GM19238 (cell line): ENCODE measurements around the gene CCDC112.
"Not testable (repeated sequence)": the region's sequence is repeated elsewhere in the genome, so short reads cannot be mapped to it uniquely, and the experiment has no call there.

ENCODE experiments used
- DNase-seq: peaks from one replicate; pipeline ENCODE4 v3.0.0; 2011; ENCODE audit warnings: low spot score; ENCODE audit not compliant: insufficient read length

The CCDC112 gene

DNA sequence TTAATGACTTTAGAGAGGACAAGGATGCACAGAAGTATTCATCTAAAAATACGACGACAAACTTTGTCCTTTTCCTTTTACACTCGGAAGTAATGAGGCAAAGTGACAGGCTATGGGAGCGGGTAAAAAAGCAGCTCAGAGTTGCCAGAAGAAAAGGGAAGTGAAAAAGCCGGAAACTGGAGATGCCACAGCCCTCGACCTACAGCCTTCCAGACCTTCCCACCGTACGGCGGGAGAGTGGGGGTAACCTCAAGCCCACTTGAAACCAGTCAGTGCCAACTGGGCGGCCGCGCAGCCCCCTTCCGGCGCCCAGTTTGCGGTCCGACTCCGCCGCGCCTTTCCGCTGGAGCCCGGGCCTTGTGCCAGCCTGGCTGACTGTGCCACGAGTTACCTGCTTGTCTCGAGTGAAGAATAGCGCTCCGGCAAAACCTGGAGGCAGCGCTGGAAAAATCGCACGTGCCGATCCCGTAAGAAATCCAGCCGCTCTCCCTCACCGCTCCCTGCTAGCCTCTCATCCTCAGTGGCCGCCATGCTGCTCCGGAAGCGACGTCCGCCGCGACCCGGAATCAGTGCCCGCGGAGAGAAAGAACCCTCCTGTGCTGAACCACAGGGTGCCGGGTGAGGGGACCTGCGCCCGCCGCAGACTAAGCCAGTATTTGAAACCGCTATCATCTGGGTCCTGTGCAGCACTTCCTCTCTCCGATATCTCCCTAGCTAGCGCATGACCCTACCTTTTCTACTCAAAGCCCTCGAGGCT is 34.0 kb downstream of the CCDC112 start, which contains the start of gene PGGT1B:
Gene PGGT1B (minus strand): TSS at position 557 of the 757 bp plus-strand sequence. CDS start 26 bp downstream, at position 531.
- DNase-seq, result peak; percentile 54

DNA sequence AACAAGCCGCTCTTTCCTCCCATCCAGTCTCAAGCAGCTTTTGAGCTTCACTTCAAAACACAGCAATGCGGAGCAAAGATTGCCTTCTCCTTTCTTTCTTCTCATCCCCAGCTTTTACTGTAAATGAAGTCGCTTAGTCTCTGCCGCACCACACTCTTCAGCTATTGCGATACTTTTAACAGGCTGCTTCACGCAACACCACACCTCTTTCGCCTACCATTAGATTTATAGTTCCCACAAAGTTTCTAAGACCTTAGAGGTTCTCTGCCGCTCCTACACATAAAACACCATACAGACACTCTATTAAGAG is 34.5 kb downstream of the CCDC112 start:
- no peak for DNase-seq

DNA sequence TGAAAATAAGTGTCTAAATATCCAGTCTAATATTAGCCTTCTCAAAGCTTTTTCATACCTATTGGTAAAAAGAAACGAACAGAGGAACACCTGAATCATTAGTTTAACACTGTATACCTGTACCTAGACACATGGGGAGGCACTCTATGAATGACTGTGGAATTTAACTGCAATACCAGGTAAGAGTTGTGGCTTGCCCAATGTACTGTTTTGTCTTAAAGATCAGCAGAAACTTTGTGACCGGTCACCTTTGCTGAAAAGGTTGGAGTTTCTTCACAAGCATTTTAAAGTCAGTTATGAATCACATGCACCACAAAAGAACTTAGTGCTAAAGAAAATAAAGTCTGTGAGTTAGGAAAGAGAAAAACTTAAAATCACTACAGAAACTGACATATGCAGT is 36.2 kb downstream of the CCDC112 start:
- no peak for DNase-seq

DNA sequence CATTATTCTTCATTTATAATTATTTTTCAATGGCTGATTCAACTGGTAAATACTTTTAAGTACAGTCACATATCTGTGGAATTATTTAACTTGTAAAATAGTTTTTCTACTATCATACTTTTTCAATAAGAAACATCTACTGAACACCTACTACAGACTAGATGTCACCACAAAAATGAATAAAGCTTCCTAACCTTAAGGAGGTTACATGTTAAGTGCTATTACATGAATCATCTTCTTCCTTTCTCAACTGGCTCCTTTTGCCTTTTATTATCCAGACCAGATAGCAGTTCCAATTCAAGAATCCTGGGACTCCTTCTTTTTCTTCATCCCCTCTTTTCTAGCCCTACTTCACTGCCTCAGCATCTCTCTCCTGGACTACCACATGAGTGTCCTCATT is 38.5 kb downstream of the CCDC112 start:
- no peak for DNase-seq

DNA sequence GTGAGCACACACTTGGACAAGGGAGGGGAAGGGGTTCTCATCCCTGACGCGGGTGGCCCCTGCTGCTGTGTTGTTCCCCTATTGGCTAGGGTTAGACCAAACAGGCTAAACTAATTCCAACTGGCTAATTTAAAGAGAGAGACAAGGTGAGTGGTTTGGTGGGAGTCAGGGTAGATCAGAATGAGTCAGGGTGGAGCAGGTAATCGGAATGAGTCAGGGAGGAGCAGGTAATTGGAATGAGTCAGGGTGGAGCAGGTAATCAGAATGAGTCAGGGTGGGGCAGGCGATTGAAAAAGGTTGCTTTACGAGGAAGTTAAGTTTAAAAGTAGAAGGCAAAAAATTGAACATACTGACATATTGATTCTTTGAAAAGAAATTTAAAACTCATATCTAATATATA is 47.1 kb downstream of the CCDC112 start:
- not testable (repeated sequence) for DNase-seq

DNA sequence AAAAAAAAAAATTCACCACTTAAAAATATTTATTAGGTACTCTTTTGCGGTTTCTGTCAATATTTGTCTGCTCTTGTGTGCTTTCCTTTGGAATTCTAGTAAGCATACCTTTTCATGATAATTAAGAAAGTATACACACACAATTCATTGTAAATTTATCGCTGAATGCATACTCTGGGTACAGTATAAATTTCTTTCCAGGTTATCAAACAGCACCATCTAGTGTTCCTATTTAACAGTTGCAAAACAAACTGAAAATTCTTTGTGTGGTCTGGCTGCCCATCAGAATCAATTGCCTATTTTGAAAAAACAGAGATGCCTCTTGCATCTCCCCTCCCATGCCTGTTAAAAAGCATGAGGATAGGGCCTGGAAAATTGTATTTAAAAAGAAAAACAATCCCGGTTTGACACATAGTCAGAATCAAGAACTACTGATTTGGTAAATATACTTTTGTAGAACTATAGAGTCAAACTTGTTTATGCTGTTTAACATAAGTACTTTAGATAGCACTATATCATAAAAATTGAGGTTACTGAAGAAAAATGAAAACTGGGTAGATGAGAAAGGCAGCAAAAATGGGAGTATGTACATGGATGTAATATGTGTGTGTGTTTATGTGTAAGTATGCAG is 50.0 kb downstream of the CCDC112 start:
- no peak for DNase-seq

DNA sequence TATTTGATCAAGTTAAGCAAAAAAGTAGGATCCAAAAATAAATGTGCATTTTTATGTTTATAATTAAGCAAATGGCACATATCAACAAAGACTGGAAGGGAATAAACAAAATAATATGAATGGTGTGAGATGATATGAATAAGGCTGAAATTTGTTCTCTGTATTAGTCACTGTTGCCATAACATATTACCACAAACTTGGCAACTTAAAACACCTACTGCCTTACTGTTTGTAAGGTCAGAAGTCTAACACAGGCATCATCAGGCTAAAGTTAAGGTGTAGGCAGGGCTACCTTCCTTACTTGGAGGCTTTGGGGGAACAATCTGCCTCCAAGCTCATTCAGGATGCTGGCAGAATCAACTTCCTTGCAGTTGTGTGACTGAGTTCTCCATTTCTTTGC is 53.0 kb downstream of the CCDC112 start:
- DNase-seq, result no peak

DNA sequence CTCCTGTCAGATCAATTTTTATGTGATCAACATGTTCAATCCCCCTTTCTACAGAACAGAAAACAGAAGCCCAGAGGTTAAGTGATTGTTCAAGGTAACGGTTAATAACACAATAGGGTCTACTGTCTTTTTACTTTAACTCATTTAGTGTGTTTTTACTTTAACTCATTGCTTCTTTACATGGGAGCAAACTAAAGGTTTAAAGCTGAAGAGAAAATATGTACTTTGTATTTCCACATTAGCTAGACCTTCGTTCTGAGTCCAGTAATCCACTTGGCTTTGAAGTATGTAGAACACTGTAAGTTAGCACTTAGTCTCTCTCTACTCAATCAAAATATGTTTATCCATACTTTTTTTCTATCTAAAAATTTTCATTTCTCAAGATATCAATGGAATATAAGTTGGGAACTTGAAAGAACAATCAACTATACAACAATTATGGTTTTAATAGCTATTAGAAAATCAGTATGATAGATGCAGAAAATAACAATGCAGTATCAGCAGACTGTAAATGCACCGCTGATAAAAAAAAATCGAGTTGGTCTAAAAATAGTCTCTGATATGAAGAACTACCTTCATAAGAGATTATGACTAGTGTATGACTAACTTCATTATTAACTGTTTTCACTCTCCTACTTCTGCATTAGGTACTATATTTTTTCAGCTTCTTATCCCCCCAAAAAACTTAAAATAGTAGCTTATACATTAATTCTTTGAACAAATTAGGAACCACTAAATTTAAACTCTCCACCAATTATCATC is 54.4 kb downstream of the CCDC112 start:
- no peak for DNase-seq

DNA sequence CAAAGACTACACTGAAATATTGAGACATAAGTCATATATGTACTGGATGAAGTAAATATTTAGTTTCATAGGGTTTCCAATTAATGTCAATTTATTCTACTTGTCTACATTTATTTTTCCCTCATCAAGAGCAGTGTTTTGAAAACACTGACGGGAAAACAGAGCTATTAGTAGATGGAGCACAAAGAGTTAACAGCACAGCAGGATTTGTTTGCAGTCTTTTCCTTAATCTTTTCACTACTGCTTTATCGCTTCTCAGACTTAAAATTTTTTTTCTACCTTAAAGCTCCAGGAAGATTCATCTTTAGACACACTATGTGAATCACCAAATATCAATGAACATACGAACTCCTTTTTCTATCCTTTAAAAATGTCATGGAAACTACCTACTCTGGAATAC is 59.4 kb downstream of the CCDC112 start:
- no peak for DNase-seq

DNA sequence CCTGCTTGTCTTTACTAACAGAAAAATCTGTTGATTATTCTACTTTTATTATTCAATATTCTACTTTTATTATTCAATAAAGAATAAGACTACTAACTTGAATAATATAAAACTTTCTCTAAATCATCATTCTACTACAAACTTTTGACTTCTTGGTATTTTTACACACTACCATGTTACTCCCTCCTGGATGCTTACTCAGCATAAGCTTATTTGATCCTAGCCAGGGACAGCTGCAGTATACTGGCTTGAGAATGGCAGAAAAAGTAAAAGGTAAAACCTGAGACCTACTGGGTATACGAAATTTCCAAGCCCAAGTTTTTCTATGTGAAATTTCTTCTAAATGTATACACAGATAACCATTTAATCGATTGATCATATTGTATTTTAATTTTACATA is 59.9 kb downstream of the CCDC112 start:
- DNase-seq, result no peak

DNA sequence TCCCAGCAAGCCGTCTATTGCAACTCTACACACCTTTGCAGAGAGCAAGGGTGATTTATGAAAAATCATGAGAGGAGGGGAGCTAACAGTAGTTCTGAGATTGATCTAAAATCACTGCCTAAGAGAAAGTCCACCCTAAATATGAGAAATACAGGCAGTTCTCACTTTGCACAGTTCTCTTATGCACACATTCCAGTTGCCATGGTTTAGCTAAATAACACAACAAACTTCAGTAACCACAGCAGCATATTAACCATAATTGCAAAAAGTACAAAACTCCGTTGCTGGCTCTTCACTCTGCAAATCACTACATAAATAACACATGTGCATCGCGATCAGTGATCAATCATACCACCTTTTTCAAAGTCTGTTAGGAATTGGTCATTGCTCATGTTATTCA is 64.9 kb downstream of the CCDC112 start:
- DNase-seq, result no peak

DNA sequence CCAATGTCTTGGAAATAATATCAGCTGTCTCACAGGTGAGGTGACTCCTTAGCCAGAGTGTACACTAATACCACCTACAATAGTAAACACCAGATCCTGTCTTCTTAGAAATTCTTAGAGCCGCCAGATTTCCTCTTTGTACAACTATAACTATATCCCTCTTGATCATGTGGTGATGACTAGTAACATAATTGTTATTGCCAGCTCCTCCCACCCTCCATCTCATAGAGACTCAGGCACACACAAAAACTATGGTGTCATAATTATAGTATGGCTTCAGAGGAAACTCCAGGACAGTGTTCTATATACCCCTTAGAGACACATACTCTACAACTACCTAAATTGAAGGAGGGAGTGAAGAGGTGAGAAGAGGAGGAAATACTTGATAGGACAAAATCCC is 66.8 kb downstream of the CCDC112 start:
- DNase-seq, result no peak

DNA sequence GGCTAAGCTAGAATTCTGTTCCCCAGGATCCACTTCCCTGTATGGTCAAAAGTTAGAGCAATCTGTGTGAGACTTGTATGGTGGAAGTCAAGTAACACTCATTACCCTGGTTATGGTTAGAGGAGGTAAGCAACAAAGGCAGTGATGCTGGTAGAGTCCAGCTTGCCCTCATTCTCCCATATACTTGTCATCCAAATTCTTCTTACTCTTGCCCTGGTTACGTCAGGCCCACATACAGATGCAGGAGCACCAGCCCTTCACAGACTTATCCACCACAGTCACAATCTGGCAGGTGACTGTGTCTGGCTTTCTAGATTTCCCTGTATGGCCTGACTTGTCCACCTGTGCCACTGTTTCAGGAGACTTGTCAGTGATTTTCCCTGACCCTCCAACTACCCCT is 69.2 kb downstream of the CCDC112 start:
- DNase-seq, result no peak
